GM21390 (cell line): ENCODE results near the gene DMRTC2.
A peak's percentile ranks its signal among the peaks of the same experiment; 100 is the strongest.
"Not testable (repeated sequence)": the region's sequence is repeated elsewhere in the genome, so short reads cannot be mapped to it uniquely, and the experiment has no call there.

Source experiments
- ATAC-seq: cut with Tn5 transposase; IDR thresholded peaks from one replicate; pipeline ENCODE4 v1.9.1; 2021; ENCODE audit not compliant: unreplicated experiment

Gene DMRTC2

DNA sequence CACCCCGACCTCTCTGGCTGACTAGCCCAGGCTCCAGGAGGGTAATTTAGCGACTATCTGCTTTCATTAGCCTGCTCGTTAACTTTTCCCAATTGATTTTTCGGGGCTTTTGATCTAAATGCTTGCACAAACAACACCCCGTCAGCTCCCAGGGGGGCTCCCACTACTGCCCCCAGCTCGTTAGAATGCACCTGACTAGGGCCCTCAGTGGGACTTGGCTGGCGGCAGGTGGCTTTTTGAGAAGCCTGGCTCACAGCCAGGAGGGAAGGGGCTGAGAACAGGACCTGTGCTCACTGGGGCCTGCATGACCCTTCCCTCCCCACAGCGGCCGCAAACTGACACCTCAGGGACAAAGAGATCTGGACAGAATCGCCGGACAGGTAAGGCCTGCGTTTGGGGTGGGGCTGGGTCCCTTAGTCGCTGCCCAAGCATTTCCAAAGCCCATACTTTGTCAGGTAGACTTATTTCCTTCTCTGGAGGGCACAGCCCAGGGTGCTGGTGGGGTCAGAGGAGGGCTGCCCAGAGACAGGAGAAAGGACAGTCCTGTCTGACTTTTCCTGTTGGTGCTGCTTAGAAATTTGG, 24.6 kb downstream of the DMRTC2 start:
- ATAC-seq = no peak

DNA sequence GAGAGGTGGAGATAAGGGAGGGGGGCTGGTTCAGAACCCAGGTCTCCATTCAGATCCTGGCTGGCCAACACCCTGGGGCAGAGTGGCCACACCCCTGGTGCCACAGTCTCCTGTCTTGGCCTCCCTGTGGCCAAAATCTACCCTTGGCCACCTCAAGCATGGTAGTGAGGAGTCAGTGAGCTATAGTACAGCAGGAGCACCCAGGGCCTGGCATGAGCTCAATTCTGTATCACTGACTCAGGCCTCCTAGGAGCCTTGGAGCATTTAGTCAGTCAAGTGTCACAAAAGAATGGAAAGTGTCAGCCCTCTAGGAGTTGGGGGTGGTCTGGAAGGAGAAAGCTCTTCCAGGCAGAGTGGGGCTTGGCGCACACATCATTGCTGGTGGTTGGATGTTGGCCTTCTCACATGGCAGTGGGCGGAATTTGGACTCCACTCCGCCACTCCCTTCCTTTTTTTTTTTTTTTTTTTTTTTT, 25.6 kb downstream of the DMRTC2 start:
- no peak for ATAC-seq

DNA sequence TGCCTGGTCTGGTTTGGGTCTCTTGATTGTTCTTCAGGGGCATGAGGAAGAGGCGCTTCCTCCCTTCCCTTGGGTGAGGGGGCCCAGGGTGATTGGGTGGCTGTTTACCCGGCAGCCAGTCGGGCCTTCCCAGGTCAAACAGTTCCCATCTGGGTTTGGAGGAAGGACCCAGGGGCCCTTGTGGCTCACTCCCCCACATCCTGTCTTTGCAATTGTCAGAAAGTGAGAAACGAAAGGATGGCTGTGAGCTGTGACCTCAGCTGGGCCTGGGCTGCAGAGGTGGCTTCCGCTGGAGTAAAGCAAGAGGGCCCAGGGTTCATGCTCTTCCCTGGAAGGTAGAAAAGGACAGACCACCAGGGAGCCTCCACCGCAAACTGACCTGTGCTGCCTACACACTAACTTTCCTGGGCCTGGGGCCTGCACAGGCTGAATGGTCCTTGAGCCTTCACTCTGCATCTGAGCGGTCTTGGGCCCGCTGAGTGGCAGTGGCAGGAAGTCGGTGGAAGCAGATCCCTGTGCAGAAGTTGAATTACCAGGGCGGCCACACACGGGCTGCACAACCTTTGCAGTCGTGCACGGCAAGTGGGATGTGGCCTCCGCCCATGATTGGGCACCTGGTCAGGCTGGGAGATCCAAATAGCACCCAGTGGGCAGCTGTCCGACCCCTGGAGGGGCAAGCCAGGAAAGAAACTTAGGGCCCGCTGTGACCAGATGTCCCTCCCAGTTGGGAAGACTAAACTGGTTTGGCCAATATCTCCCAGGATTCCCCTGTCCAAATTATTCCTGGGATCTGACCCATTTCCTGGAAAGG, 26.9 kb downstream of the DMRTC2 start:
- ATAC-seq = peak; percentile 64

DNA sequence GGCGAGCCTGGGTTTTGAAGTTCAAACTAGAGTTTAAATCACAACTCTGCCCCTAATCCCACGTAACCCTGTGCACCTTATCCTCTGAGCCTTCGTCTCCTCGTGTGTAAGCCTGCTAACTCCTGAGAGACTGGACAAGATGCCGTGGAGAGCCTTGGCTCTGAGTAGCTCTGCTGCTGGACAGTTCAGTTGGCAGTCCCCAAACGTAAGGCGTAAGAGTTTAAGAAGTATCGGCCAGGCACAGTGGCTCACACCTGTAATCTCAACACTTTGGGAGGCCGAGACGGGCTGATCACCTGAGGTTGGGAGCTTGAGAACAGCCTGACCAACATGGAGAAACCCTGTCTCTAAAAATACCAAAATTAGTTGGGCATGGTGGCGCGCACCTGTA, 27.5 kb downstream of the DMRTC2 start:
- ATAC-seq = no peak

DNA sequence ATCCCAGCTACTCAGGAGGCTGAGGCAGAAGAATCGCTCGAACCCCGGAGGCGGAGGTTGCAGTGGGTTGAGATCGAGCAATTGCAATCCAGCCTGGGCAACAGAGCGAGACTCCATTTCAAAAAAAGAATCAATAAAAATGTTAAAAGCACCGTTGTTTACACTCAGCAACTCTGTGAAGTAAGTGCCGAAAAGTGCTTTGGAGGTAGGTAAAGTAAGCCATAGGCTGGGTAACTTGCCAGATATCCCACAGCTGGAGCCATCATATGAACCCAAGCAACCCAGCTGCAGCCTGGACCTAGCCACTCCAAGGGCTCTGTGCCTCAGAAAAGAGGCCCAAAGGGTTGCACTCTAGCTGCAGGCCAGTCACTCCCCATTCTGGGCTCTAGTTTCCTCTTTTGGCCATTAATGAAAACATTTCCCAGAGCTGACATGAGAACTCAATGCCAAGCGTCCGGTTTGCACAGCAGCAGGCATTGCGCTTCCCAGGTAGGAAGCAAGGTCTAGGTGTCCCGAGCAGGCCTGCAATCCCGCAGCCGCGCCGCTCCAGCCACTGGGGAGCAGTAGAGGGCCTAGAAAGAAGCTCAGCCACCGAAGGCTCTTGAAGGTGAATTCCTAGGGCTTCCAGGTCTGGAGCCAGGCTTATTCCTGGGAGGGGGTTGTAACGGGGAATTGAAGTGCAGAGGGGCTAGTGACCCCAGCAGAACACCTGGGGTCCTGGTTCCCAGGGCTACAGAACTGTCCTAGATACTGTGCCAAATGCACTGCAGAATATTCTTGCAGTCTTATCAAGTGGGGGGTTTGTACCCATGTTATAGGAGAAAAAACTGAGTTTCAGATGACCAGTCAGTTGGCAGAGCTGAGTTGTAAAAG, 28.2 kb downstream of the DMRTC2 start:
- ATAC-seq = no peak

DNA sequence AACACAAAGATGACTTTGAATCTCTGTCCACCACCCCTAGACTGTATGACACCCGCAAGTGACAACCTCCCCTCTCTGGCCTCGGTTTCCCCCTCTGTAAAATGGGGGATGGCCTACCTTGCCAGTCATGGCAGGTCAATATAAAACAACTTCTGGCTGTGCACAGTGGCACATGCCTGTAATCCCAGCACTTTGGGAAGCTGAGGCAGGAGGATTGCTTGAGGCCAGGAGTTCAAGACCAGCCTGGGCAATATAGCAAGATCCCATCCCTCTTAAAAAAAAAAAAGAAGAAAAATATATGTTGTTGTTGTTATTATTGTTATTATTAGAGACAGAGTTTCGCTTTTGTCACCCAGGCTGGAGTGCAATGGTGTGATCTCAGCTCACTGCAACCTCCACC, 31.1 kb downstream of the DMRTC2 start:
- not testable (repeated sequence) for ATAC-seq

DNA sequence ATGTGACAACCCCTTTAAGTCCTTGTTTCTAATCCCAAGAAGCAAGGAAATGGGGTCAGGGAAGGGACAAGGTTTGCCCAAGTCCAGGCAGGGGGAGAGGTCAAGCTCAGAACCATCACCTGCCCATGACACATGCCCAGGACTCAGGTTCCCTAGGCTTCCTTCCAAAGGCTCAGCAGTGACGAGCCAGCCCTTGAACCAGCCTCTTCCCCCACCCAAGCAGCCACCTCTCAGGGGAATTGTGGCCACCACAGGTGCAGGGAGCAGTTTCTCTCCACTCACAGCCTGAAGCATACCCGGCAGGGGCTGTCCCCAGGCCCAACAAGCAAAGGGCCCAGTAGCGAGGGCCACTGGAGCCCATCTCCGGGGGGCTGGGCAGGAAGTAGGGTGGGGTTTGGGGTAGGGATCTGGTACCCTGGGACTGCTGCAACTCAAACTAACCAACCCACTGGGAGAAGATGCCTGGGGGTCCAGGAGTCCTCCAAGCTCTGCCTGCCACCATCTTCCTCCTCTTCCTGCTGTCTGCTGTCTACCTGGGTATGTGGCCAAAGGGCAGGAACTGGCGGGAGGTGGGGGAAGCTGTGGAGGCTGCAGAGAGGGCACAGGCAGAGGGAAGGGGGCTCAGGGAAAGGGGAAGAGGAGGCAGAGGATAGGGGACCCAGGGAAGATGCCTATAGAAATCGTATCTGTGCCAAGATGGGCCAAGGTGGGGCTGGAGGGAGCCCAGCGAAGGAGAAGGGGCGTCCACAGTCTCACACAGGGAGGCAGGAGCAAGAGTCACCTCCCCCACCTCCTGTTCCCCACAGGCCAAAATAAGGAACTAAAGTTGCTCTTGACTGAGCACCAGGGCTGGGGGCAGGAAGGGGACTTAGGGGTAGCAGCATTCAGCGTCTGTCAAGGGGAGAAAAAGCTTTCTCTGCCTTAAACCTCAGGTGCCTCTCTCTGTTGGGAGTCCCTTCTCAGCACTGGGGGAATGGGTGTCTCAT, 32.3 kb downstream of the DMRTC2 start, which contains the start of gene CD79A:
CD79A (plus strand) TSS at position 433 of the 986 bp plus-strand sequence; CDS start at position 459, 26 bp downstream.
- peak; percentile 58 for ATAC-seq

DNA sequence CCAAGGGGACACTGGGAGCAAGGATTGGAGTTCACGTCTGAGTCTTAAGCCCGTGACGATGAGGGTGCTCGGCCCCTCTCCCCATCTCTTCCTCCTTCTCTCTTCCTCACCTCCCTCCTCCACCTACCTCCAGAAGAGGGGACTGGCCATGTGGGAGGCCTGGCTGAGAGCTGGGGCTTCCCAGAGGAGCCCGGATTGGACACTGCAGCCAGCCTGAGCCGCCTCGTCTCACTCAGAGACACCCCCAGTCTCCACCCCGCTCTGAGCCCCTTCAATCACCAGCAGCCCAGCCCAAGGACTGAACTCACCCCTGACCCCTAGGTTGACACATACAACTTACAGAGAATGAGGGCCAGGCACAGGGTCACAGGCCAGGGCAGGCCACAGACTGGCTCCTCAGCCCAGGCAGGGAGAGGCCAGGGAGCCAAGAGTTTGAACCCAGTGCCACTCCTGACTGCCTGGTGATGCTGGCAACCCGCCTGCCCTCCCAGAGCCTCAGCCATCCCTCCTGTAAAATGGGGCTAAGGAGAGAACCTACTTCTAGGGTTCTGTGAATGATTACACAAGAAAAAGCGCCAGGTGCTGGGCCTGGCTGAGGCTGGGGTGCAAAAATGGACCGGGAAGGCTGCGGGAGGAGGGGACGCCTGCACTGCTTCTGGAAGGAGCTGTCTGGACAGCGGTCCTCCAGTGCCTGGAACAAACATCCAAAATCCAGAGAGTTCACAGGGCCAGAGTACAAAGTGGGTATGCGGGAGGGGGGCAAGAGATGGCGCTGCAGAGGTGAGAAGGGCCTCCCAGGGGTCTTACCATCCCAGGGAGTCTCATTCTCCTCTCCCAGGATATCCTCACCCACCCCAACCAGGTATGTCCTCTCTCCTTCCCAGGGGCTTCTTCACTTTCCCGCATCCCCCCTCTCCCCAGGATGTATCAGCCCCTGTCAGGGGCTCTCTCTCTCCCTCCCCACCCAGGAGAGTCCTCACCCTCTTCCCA, 33.4 kb downstream of the DMRTC2 start:
- ATAC-seq = no peak

DNA sequence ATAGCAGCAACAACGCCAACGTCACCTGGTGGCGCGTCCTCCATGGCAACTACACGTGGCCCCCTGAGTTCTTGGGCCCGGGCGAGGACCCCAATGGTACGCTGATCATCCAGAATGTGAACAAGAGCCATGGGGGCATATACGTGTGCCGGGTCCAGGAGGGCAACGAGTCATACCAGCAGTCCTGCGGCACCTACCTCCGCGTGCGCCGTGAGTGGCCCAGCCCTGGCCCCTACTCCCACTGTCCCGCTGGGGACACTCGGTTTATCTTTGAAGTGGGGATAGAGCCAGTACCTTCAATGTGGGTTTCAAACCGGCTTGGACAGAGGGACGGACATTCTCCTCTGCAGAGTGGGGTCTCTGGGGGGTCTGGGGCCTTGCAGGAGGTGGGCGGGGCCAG, 34.2 kb downstream of the DMRTC2 start:
- no peak for ATAC-seq

DNA sequence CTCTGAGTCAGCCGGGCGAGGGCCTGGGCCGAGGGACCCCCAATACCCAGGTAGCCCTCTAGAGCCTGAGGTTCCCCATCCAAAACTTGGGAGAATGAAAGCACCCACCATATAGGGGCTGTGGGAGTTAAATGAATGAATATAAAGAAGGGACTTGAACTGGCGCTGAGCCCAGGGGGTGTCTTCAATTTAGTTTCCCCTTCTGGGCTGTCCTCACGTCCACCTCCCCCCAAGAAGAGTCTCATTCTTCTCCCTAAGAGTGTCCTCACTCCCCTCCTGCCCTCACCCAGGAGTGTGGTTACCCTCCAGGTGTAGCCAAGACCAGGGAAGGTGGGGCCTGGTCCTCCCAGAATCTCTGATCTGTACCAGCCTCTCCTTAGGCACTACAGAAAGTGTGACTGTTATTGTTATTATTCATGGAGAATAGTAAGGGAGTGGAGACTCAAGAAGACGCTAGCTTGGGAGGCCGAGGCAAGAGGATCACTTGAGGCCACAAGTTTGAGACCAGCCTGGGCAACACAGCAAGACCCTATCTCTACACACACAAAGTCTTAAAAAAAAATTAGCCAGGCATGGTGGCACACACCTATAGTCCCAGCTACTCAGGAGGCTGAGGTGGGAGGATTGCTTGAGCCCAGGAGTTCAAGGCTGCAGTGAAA, 35.0 kb downstream of the DMRTC2 start:
- ATAC-seq = no peak

DNA sequence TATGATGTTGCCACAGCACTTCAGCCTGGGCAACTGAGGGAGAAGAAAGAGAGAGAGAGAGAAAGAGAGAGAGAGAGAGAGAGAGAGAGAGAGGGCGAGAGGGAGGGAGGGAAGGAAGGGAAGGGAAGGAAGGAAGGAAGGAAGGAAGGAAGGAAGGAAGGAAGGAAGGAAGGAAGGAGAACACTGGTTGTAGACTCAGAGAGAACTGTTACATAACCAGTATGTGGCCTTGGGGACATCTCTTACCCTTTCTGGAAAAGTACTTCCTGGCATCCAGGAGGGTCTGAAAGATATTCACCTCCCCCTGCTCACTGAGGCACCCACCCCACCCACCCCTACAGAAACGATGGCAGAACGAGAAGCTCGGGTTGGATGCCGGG, 35.5 kb downstream of the DMRTC2 start:
- ATAC-seq = no peak

DNA sequence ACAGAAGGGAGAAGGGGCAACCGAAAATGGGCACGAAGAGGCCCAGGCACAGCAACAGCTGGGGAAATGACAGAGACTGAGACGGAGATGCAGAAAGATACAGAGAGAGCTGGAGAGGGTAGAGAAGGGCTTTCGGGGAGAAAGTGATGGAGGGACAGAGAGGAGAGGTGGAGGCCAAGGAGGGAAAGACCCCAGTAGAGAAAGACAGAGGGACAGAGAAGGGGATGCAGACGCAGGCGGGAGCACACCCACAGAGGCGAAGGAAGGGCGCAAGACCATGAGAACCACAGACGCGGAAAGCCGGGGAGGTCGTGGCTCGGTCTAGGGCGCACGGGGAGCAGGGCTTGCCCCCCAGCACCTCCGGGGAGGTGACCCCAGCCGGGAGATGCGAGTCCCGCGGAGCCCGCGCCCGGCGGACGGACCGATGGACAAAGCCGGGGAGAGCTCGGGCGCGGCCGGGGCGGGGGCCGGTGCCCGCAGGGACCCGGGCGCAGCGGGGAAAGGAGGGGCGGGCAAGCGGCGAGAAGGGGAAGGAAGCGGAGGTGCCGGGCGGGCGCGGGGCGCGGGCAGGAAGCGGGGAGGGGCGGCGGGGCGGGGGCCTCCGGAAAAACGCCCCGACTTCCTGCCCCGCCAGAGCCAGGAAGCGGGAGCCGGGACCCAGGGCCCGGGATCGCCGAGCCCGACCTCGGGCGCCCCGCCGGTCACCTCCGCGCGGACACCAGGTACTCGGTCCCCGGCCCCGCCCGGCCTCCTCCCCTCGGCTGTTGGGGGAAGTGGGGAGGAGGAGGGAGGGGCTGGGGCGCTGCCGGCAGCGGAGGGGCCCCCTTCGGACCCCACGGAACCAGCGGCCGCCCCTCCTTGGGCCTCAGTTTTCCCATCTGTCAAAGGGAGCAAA, 38.0 kb downstream of the DMRTC2 start, which contains the start of gene ARHGEF1:
ARHGEF1 (plus strand) TSS at position 617 of the 895 bp plus-strand sequence. CDS start 4,899 bp downstream, outside the sequence.
- ATAC-seq = no peak

DNA sequence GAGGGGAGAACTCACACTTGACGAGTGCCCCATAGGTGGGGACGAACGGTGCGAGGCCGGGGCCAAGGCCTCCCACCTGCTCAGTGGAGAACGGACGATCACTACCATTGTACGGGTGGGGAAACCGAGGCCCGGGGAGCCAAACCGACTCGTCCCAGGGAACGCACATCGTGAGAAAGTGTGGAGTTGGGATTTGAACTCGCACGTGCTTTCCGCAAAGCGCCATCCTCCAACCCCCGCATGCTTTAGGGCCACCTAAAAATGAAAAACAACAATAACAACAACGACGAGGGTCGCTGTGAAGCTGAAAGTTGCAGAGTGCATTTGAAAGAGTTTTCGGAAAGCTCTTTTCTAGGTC, 38.6 kb downstream of the DMRTC2 start:
- ATAC-seq = no peak

DNA sequence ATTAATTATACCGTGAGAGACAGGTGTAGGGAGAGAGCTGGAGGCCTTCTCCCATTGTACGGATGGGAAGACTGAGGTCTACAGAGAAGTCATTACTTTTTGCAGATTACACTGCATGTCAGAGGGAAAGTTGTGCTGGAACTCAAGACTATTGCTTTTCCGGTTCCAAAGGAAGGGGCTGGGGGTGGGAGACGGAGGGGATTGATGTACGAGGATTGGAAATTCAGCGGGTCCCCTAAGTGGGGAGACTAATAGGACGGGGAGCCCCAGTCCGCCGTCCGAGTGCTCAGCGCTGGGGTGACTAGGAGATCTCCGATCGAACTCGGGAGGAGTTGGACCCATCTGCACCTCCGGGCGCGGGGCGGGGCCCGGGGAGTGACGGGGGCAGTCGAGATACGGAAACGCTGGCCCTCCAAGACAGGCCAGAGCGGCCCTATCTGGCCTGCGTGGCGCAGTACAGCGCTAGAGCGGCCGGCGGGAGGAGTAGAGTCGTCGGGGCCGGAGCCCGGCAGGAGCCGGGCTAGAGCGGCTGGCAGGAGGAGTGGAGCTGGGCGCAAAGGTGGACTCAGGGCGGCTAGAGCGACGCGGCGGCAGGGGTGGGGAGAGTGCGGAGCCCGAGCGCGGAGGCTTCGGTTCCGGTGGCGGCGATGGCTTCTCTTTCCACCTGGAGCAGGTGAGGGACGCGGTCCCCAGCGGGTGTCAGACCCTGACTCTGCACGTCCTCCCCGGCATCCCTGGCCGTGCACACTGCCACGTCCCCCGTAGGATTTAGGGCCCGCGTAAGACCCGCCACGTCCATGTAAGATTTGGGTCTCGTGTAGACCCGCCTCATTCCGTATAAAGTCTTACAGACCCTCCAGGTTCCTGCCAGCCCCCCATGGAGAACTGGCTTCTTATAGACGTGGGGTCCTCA, 39.2 kb downstream of the DMRTC2 start:
- peak; percentile 67 for ATAC-seq

DNA sequence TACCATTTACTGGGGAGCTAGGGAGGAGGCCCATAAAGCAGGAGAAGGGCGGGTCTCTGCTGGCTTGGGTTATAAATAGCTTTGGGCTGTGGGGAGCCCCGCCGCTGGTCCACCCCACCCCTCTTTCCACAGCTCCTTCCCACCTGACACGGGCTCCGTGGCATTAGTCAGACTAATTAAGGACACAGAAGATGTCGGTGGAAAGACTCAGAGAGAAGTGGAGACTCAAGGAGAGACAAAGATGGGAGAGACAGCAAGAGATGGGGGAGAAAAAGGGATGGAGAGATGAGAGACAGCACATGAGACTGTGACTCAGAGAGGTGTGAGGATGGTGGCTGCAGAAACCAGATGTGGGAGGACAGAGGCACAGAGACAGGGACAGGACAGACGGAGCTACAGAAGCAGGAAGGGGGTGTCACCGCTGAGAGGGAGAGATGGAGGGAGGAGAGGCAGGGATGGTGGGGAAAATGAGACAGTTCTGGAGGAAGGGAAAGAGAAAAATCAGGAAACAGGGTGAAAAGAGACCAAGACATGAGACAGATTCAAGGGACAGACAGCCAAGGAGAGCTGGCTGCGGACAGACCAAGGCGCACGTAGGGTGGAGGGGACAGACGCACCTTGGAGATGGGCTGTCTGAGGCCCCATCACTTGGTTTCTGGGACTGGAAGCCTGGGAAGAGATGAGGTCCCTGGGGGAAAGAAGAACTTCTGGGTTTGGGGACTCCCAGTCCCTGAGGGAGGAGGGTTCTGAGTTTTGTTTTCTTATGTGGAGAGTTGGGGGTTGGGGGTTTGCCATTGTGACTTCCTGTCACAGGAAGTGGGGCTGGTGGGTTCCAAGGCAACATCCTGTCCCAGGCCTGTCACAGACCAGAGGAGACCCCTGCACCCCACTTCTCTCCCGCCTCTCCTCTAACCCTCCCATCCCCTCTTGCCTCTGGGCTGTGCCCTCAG, 42.2 kb downstream of the DMRTC2 start:
- no peak for ATAC-seq
